Bronchial epithelial cell (primary cell): ENCODE data around the gene AFF3. TPM values are rescaled to one million over a fixed set of nuclear protein-coding genes. Genes with fewer than 3 reads are reported as not detected.

Experiments used
- DNase-seq: peaks from one replicate; pipeline ENCODE4 v3.0.0-alpha.2; 2010; ENCODE audit warnings: low read depth
- FAIRE-seq: peaks from 2 replicates; lab custom pipeline; 2011; peaks lifted over from hg19 to GRCh38; lab: Jason Lieb, UNC
- H3K27me3 ChIP-seq: 2 replicates; pipeline ENCODE4 v1.5.1; 2011; ENCODE audit warnings: low read length; ENCODE audit not compliant: control insufficient read depth, insufficient read depth
- H3K36me3 ChIP-seq: 2 replicates; pipeline ENCODE4 v1.5.1; 2011; ENCODE audit warnings: low read length; ENCODE audit not compliant: control insufficient read depth, insufficient read depth
- H3K4me3 ChIP-seq: 2 replicates; pipeline ENCODE4 v1.5.1; 2011; ENCODE audit warnings: mild to moderate bottlenecking, low read depth, low read length, control low read depth
- total RNA-seq: library from RNA; depleted of rRNA; stranded (reverse); fragments of >200 nt; gene quantifications from 2 replicates; pipeline ENCODE4 v1.2.1, GENCODE V29; 2014
- TF ChIP-seq, protein P1 (sequence below): IDR thresholded peaks from 2 replicates; pipeline ENCODE4 v1.5.1; 2011; ENCODE audit warnings: mild to moderate bottlenecking, moderate library complexity, low read length, control low read depth, inconsistent platforms; ENCODE audit not compliant: insufficient read depth, severe bottlenecking

Gene AFF3
- total RNA-seq, 1 donor from 2014 or later, result not detected

DNA sequence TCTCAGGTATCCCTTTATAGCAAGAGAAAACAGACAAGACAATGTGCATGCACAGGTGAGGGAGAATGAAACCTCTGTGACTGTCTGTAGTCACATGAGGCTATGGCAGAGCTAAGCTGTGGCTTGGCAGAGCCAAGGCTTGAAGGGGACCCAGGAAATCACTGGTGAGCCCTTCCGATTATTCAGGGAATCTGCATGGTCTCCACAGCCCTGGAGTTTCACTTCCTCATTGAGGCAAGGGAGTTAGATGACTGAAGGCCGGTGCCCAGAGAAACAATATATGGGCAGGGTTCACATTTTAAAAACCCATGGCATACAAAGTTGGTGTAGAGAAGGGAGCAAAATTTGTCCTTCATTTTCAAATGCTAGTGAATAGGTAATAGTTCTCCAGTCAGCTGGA lies 508.2 kb downstream of the AFF3 start:
- FAIRE-seq, result no peak
- TF ChIP-seq, protein P1, sequence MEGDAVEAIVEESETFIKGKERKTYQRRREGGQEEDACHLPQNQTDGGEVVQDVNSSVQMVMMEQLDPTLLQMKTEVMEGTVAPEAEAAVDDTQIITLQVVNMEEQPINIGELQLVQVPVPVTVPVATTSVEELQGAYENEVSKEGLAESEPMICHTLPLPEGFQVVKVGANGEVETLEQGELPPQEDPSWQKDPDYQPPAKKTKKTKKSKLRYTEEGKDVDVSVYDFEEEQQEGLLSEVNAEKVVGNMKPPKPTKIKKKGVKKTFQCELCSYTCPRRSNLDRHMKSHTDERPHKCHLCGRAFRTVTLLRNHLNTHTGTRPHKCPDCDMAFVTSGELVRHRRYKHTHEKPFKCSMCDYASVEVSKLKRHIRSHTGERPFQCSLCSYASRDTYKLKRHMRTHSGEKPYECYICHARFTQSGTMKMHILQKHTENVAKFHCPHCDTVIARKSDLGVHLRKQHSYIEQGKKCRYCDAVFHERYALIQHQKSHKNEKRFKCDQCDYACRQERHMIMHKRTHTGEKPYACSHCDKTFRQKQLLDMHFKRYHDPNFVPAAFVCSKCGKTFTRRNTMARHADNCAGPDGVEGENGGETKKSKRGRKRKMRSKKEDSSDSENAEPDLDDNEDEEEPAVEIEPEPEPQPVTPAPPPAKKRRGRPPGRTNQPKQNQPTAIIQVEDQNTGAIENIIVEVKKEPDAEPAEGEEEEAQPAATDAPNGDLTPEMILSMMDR, result no peak
- Histone ChIP-seq H3K4me3 (no peak overlapping the region), H3K27me3 (no peaks in the 10 kb centered on the region), H3K36me3 (no peaks in the 10 kb centered on the region)
- no peak for DNase-seq

DNA sequence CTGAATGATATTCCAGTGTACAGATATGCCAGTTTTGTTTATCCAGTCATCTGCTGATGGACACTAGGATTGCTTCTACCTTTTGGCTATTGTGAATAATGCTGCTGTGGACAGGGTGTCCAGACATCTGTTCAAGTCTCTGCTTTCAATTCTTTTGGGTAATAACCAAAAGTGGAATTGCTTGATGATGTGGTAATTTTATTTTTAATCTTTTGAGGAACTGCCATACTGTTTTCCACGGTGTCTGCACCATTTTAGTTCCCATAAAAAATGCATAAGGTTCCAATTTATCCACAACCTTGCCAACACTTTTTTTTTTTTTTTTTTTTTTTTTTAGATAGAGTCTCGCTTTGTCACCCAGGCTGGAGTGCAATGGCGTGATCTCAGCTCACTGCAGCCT lies 510.7 kb downstream of the AFF3 start:
- no peaks in the 10 kb centered on the region for H3K27me3 ChIP-seq
- FAIRE-seq (no peak), DNase-seq (no peak)
- TF ChIP-seq, protein P1, result no peak
- H3K36me3 ChIP-seq, result no peaks in the 10 kb centered on the region
- H3K4me3 ChIP-seq, result no peak overlapping the region

DNA sequence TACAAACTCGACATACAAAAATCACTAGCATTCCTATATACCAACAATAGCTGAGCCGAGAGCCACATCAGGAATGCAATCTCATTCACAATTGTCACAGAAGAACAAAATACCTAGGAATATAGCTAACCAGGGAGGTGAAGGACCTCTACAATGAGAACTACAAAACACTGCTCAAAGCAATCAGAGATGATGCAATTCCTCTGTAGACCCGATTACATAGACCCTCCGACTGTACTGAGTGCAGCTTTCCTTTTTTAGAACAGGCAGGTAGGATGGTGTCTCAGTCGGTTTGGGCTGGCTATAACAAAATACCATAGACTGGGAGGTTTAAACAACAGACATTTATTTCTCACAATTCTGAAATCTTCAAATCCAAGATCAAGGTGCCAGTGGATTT lies 513.1 kb downstream of the AFF3 start:
- DNase-seq, result no peak
- no peaks in the 10 kb centered on the region for H3K36me3 ChIP-seq
- no peak overlapping the region for H3K4me3 ChIP-seq
- TF ChIP-seq, protein P1, result no peak
- FAIRE-seq, result no peak
- peaks cover 2% of the 10 kb centered on the region for H3K27me3 ChIP-seq

DNA sequence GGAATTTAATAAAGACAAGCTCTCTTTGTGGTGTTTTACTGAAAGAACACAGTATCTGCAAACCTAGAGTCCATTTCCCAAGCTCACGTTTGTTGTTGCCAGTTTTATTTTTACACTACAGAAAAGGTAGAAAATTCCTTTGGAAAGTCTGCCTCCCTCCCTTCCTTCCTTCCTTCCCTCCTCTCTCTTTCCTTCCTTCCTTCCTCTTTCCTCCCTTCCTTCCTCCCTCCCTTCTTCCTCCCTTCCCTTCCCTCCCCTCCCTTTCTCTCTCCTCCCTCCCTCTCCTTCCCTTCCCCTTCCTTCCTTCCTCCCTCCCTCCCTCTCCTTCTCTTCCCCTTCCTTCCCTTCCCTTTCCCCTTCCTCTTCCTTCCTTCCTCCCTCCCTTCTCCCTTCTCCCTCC lies 516.2 kb downstream of the AFF3 start:
- Histone ChIP-seq H3K4me3 (no peak overlapping the region), H3K27me3 (peaks cover 2% of the 10 kb centered on the region), H3K36me3 (no peaks in the 10 kb centered on the region)
- DNase-seq (no peak), FAIRE-seq (no peak)
- TF ChIP-seq, protein P1, result no peak

DNA sequence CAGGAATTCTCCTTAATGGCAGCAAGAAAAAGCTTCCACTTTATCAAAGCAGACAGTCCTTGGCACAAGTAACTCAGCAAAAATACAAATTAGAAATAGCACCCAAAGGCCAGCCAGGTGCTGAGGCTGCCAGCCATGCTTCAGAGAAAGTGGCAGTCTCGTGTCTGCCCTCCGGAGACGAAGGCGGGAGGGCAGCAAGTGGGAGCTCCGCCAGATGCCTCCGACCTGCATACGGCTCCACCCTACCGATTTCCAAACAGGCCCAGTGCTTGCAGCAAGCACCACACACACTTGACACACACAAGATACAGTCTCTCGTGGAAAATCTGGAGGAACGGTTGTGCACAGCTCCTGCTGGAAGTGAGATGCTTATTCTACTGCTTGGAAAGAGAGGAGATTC lies 517.7 kb downstream of the AFF3 start:
- Histone ChIP-seq H3K4me3 (no peak overlapping the region), H3K36me3 (no peaks in the 10 kb centered on the region), H3K27me3 (peaks cover 2% of the 10 kb centered on the region)
- TF ChIP-seq, protein P1, result no peak
- no peak for FAIRE-seq
- DNase-seq, result no peak

DNA sequence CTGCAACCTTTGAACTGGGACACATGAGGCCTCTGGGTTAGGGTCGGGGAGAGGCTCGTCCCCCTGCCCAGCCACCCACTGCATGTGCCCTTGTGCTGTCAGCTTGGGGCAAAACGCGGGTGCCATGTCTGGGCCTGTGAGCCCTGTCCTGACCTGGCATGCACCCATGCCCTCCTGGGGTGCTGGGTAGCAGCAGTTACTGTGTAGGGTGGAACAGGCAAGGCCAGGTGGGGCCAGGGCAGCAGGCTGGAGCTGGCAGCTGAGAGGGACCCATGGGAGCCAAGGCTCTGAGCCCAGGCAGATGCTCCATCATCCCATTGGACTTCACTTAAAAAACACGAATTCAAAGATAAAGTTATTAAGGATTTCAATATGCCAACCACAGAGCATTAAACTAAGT lies 518.8 kb downstream of the AFF3 start:
- DNase-seq (no peak), FAIRE-seq (no peak)
- Histone ChIP-seq H3K27me3 (peaks cover 2% of the 10 kb centered on the region), H3K4me3 (no peak overlapping the region), H3K36me3 (no peaks in the 10 kb centered on the region)
- TF ChIP-seq, protein P1, result no peak
